GM21526 (cell line): Measurements from ENCODE around the gene SASH1.

Experiments used
- ATAC-seq: cut with Tn5 transposase; IDR thresholded peaks from one replicate; pipeline ENCODE4 v1.9.1; 2021; ENCODE audit warnings: moderate library complexity; ENCODE audit not compliant: unreplicated experiment, low FRiP score

Gene SASH1

GRCh38 chr6:148342350-148343046 is at the start of gene SASH1:
SASH1 (plus strand) TSS chr6:148342838; CDS start chr6:148343068, 230 bp downstream.
- ATAC-seq = peak; percentile 47

GRCh38 chr6:148293181-148293995 is 49.2 kb upstream of the SASH1 start:
- no peak for ATAC-seq

DNA sequence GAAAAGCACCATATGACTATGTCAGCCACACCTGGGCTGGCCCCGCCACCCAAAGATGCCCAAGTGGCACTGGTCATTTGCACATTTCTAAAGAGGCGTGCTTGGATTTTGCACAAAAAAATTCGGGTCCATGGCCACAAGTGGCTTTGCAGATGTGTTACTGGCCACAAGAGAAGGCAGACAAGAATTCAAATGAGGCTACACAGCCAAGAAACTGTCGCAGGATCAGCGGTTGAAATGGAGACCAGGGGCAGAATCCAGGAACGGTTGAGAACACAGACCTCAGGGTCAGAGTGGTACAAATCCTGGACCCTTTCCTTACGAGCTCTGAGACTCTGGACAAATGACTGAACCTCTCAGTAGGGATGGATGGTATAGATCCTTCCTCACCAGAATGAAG is 48.6 kb upstream of the SASH1 start:
- no peak for ATAC-seq

GRCh38 chr6:148295261-148295887 is 47.3 kb upstream of the SASH1 start:
- ATAC-seq = no peak

DNA sequence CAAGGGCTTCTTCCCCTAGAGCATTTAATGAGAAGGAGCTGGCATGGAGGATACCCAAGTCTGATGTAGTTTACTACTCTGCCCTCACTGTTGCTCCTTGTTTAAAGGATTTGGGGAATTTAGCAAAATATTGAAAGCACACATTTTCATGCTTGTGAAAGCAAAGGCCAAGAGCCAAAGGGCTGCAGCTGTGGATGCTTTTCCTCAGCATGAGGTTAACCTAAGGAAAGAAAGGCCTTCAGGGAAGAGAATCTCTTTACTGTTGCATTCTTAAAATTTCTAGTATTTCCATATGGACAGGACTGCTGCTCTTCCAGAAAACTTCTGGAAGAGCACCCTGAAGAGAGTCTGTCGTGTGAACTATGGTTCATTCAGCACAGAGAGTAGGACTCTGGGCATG is 45.9 kb upstream of the SASH1 start:
- no peak for ATAC-seq

DNA sequence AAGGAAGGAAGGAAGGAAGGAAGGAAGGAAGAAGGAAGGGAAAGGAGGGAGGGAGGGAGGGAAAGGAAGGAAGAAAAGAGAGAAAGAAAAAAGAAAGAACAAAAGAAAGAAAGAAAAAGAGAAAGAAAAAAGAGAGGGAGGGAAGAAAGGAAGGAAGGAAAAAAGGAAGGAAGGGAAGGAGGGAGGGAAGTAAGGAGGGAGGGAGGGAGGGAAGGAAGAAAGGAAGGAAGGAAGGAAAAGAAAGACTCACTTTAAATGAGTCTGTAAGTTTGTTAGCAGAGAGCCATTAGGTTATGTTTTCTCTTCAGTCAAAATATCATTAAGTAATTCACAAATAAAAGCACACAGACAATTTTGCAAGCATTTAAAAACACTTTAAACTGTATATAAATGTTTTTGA is 44.0 kb upstream of the SASH1 start:
- ATAC-seq = no peak

- ATAC-seq = no peak
These were observed 39.0 kb upstream of the SASH1 start for GRCh38 chr6:148303616-148304015.

DNA sequence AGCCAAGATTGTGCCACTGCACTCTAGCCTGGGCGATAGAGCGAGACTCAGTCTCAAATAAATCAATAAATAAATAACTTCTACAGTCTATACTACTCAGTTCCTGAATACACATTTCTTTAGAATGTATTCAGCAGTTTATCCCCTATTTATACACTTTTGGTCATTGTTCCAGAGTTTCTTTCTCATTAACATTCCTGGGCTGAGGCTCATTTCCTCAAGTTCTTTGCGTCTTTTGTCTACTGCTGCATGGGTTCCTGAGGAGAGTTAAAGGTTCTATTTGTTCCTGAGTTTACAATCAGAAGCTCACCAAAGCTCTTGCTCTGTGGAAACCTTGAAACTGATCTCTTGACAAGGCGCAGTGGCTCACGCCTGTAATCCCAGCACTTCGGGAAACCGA is 37.7 kb upstream of the SASH1 start:
- ATAC-seq = no peak

DNA sequence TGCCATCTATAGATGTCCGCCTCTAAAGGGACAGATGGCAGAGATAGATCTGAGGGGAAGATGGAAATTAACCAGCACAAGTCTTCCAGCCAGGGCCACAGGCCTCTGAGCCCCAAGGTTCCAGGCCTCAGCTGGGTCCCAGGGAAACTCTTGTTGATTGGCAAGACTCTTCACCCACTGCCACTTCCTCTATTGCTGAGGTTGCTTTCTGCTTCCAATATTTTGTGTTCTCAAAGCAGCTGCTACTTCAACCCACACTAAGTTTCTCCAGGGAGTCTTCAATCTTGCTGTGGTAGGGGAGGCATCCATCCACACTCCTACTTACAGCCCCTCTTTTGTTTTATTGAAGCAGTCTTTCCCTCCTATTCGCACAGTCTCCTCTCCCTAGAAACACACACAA is 36.4 kb upstream of the SASH1 start:
- ATAC-seq = no peak

- no peak for ATAC-seq
These were observed 35.2 kb upstream of the SASH1 start for GRCh38 chr6:148307405-148307804.

GRCh38 chr6:148309301-148309700 is 33.3 kb upstream of the SASH1 start:
- ATAC-seq = no peak

- ATAC-seq = no peak
These were observed 30.5 kb upstream of the SASH1 start for GRCh38 chr6:148311966-148312669.

DNA sequence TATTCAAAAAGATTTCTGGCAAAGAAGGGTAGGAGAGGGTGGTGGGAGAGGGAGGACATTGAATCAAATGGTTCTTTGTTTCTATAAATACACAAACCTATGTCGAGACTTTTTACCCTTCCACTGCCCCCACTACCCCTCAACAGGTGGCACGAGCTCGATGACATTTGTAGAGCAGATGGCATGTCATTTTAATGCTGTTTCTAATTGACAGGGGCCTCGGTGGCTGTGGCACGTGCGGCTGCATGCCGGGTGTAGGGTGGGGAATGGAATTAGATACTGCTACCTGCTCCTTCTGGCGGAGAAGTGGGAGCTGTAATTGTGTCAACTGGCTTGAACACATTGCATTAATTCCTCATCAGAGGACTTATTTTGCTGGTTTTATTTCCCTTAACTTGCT is 29.1 kb upstream of the SASH1 start:
- ATAC-seq = no peak

- ATAC-seq = no peak
These were observed 26.3 kb upstream of the SASH1 start for GRCh38 chr6:148316308-148316707.

- no peak for ATAC-seq
These were observed 25.6 kb upstream of the SASH1 start for GRCh38 chr6:148317051-148317450.

DNA sequence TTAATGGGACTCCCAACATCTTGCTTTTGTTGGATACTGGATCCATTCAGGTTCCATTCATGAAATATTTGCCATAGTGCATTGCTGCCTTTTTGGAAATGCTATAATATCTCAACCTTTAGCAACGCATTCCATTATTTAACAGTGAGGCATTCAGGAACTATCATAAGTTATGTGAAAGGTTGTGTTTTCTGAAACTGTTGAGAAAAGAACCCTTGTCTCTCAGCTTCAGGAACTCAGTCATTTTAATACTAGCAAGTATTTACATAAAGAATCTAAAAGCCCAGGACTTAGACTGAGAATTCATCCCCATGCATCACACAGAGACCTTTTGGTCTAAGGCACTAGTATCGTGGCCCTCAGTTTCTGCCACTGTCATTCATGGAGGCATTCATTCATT is 24.9 kb upstream of the SASH1 start:
- no peak for ATAC-seq

- ATAC-seq = no peak
These were observed 19.9 kb upstream of the SASH1 start for GRCh38 chr6:148322704-148323103.

DNA sequence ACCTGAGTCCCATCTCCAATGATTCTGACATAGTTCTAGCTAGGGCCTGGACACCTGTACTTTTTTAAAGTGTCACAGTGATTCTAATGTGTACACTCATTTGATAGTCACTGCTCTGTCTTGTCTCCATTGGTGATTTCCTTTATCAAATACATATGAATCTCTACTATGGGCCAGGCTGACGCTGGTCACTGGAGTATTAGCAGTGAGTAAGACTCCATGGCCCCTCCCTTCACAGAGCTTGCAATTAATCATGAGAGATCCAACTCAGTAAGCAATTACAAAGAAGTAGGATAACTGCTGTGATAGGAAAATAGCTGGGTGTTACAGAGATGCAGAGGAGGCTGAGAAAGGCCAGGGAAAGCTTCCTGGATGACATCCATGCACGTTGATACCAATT is 19.3 kb upstream of the SASH1 start:
- ATAC-seq = no peak

DNA sequence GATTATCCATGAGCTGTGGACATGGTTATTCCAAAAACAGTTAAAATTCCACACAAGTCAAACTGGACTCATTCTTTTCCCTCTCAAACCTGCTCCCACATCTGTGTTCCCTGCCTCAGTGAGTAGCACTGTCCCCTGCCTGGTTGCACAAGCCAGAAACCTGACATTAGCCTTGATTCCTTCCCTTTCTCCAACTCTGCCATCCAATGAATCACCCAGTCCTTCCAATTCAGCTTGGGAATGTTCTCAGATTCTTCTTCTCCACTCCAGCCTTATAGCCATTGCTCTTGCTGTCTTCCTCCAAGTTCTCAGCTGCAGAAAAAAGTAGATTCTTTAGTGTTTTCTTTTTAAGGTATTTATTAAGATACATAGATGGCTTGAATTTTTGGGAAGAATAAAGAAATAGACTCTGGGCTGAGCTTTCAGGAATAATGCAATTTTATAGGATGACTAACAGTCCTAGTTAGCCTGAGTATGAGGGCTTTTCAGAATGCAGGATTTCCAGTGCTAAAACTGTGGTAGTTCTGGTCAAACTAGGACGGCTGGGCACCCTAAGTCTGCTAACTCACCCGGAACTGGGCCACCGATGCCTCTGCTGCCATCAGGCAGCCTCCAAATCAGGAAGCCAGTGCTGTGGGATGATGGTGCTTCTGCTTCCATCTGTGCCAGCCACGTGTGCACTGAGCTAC is 18.2 kb upstream of the SASH1 start:
- ATAC-seq = no peak

- ATAC-seq = no peak
These were observed 17.1 kb upstream of the SASH1 start for GRCh38 chr6:148325316-148326068.
